Hematopoietic multipotent progenitor cell treated with erythropoietin and hydrocortisone succinate and interleukin-3 and kit ligand, for 8 days (in vitro differentiated cells): Measurements from ENCODE around the gene PPFIBP1.

Experiments
- DNase-seq: peaks from one replicate; pipeline ENCODE4 v3.0.0-alpha.2; 2015

The PPFIBP1 gene

DNA sequence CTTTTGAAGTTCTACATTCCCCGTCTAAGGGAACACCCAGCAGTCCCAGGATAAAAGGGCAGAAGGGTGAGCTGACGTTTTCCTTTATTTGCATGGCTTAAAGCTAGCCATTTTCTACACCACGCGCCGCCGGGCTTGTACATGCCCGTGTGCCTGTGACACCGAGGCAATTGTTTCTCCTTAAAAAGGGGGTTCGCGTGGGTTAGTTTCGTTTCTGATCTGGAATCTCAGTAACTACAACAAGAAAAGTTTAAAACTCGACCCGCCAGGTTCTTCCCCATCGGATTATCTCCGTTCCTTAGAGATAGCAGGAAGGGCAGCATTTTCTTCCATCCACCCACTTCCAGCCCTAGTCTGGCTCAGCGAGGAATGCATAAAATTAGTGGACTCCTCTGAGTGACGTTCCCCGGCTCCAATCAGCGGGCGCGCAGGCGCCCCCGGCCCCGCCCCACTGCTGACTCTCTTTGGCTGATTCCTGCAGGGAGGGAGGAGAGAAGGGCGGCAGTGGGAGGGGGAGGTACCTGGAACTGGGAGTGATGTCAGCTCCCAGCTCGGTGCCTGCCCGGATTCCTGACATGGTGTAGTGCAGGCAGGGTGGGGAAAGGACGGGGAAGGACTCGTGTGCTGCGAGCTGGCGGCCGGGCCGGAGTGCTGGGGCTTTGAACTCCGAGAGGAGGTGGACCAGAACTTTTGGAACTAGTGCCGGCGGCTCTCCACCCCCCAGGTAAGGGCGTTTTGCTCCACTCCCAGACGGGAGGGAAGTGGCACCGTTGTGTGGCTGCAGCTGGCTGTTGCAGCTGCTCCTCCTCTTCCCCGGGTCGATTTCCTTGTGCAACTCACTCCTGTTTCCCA lies at the start of gene PPFIBP1:
Gene PPFIBP1 (plus strand): TSS at position 565 of the 852 bp plus-strand sequence. CDS start 109,191 bp downstream, outside the sequence.
- peak; percentile 96 for DNase-seq

DNA sequence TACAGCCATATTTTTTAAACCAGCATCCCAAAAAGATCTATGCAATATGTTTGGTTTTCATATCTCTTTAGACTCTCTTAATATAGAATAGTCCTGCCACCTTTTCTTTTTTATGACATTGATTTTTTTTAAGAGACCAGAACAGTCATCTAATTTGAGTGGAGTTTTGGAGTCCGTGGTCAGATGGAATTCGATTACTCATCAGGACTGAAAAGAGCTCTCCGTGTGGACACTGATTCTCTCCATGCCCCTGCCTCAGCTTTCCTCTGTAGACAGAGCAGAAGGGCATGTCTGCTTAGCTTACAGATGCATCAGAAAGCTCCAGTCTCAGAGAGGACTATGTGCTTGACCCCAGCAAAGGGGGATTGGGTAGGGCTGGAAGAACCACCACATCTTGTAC lies 49.7 kb upstream of the PPFIBP1 start:
- no peak for DNase-seq

DNA sequence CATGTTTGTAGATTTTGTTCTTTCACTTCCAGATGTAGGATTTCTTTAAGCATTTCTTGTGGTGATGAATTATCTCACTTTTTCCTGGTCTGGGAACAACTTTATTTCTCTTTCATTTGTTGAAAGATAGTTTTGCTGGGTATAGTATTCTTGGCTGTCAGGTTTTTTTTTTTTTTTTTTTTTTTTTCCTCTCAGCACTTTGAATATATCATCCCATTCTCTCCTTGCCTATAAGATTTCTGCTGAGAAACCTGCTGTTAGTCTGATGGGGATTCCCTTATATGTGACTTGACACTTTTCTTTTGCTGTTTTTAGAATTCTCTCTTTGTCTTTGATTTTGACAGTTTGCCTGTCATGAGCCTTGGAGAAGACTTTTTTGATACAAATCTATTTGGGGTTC lies 47.0 kb upstream of the PPFIBP1 start:
- no peak for DNase-seq

DNA sequence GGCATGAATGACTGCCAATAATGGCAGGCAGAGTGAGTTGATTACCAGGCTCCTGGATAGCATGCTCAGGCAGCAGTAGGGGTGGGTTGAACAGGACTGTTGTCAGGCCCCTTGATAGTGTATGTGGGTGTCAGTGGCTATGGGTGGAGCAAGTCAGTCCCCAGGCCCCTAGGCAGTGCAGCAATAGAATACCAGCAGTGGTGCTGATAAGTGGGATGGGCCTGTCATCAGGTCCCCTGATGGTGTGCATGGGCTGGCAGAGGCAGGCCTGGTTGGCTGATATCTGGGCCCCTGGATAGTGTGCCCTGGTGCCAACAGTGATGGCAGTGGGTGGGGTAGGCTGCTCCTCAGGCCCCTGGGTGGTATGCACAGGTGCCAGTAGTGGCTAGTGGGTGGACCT lies 45.1 kb upstream of the PPFIBP1 start:
- DNase-seq = no peak

DNA sequence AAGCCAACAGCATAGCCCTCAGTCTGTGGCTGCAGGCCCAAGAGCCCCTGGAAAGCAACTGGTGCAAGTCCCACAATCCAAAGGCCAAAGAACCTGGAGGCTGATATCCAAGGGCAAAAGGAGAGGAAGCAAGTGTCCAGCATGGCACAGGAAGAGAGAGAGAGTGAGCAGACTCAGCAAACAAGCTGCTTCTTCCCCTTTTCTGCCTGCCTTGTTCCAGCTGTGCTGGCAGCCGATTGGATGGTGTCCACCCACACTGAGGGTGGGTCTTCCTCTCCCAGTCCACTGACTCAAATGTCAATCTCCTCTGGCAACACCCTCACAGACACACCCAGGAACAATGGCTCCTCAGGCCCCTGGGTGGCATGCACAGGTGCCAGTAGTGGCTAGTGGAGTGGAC lies 44.0 kb upstream of the PPFIBP1 start:
- no peak for DNase-seq

DNA sequence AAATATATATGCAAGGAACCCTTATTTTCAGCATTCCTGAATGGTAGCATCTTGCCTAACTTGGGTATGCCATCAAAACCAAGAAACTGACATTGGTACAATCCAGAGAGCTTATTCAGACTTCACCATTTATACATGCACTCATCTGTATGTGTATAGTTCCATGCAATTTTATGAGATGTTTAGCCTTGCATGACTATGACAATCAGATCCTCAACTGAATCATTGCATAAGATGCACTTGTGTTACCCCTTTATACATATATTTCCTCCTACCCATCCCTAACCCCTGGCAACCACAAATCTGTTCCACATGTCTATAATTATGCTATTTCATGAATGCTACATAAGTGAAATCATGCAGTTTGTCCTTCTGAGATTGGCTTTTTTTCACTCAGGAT lies 37.0 kb upstream of the PPFIBP1 start:
- DNase-seq = no peak

DNA sequence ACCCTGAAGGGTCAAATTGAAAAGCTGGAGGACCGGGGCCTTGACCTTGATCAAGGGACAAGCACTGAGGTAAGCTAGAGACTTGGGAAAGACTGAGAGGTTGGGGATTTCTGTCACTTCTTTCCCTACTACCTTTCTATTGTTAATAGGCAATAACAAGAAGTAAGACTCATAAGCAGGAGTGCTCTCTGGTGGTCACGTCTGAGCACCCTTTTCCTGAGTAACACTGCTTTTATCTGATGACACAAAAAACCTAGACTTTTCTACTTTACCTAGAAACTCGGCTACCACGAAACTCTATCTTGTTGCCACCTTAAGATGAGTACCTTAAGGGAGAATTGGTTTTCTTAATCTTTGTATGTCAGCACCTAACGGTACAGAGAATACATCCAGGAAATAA lies 35.5 kb upstream of the PPFIBP1 start:
- DNase-seq = peak; percentile 6

DNA sequence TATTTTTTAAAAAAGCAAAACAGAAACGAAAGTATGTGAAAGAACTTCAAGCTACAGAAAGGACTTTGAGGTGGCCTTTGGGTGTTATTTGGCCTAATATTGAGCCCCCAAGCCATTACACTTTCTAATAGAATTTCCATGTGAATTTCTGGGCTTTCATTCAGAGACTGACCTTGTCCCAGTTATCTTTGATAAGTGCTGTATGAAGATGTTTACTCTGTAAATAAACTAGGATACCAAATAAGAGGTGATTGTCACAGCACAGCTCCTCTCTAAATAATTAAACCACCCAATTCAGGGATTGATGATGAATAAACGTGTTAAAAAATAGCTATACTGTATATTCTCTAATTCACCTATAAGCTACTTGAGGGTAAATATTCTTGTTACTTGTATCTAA lies 32.8 kb upstream of the PPFIBP1 start:
- DNase-seq = no peak

DNA sequence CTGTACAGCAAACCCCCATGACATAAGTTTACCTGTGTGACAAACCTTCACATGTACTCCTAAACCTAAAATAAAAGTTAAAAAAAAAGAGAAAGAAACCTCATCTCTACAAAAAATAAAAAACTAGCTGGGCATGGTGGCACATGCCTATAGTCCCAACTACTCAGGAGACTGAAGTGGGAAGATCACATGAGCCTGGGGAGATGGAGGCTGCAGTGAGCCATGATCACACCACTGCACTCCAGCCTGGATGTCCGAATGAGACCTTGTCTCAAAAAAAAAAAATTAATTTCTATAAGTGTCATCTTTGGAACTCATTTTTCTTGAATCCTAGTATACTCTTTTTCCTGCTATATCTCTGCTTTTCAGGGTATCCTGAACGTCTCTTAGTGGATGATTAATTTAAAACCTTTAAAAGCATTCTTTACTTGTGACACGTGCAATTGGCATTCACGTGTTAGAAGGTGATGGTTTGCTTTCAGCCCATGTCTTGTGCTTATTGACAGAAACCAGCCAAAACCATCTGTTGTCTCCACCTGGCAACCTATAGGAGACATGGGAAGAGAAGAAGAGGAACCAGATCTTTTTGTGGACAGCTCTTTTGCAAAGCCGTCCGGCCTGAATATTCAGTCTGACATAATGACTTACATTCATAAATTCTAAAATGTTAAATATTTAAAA lies 30.6 kb upstream of the PPFIBP1 start:
- DNase-seq = no peak

DNA sequence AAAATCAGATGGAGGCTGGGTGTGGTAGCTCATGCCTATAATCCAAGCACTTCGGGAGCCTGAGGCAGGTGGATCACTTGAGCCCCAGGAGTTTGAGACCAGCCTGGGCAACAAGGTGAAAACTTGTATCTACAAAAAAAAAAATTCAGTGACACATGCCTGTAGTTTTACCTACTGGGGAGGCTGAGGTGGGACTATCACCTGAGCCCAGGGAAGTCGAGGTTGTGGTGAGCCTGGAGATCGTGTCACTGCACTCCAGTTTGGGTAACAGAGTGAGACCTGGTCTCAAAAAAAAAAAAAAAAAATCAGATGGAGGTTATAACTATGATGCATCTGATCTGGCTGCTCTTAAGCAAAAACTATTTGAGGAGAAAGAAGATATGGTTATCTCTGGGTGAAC lies 26.6 kb upstream of the PPFIBP1 start:
- DNase-seq = no peak

DNA sequence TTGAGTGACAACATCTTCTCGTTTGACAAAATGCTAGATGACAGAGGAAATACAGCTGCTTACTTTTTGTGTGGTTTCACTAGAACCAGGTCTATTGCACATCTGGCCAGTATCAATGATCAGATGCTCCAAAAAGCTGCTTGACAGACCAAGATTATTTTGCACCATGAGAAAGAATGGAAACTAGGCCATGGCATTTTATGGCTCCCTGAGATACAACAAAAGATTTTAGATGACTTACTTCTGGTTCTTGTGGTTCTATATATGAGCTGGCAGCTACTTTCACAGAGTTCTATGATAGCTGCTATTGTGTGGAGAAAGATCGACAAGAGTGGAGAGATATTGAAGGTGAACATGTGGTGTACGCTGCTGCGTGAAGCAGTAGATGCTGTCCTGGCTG lies 25.9 kb upstream of the PPFIBP1 start:
- DNase-seq = no peak

DNA sequence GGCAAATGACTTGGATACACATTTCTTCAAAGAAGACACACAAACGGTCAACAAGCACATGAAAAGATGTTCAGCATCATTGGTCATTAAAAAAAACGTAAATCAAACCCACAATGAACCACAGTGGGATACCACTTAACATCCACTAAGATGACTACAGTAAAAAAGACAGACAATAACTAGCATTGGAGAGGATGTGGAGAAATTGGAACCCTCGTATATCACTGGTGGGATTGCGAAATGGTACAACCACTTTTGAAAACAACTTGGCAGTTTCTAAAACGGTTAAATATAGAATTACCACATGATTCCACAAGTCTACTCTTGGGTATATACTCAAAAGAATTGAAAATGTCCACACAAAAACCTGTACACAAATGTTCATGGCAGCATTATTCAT lies 25.2 kb upstream of the PPFIBP1 start:
- no peak for DNase-seq

DNA sequence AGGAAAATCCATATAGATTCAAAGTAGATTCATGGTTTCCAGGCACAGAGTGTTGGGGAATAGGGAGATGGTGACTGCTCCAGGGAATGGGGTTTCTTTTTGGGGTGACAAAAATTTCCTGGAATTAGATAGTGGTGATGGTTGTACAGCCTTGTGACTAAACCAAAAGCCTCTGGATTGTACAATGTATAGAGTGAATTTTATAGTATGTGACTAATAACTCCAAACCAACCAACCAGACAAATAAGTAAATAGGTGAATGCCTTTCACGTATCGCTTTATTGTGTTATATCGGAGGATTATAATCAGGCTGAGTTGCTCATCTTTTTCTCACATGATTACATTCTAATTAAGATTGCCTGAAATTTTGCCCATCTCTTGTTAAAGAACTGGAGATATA lies 24.6 kb upstream of the PPFIBP1 start:
- no peak for DNase-seq

DNA sequence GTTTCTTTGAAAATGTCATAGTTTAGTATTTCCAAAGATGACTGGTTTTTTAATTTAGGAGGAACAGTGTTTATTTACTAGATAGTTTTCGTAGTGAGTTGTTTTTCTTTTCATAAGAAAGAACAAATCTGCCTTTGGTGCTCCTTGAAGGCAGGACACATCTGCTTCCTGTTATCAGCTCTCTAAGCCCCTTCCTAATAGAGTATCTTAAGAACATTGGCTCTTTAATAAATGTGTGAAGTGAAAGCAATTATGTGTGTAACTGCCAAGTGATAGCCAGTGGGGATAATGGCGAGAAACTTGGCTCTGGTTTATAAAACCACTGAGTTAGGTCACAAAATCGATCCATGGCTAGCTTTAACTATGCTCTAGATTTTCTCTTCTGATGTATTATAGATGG lies 23.5 kb upstream of the PPFIBP1 start:
- no peak for DNase-seq

DNA sequence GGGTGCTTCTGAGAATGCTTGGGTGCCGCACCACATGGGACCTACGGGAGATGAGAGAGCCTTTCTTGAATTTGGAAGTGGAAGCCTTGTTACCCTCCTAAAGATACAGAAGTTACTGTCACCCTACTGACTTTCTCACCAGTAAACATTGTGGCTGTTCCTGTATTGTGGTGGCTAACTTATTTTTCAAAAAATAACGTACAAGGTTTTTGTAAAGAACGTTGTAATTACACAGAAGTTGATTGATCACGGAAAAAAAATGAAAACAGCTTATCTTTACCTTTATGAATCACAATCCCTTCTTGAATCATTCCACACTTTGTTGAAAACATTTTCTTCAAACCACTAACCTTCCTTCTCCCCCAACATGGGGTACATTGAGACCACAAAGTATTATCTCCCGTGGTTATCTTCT lies 22.0 kb upstream of the PPFIBP1 start:
- DNase-seq = no peak

DNA sequence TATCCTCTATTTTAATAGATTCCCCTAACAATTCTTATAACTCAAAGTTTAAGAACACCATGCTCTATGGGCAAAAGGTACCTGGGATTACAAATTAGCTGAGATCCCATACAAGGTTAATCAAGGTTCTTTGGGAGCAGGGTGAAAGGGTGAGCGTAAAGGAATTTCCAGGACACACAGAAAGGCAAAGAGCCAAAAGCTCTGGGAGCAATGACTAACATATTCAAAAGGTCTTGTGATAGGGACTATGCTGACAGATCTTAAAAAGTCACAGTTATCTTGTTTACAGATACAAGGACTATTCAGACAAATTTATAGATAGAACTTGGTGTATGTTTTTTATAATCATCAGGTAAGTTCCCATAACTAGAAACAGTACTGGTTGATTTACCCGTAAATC lies 19.5 kb upstream of the PPFIBP1 start:
- DNase-seq = no peak

DNA sequence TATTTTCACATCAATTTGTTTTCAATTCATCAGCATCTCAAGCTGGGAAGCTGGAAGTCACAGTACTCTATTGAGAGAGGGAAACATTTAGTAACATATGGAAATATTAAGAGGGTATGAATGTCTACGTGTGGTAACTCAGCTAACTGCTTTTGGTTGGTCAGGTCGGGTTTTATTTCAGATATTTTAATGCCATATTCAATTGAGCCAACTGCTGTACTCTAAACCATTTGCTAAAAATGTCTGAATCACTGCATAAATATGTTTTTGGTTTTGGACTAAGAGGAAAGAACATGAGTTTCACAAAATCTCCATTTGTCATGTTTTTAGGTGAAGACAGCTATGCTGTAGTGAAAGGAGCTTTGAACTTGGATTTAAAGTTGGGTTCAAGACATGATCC lies 18.9 kb upstream of the PPFIBP1 start:
- no peak for DNase-seq

DNA sequence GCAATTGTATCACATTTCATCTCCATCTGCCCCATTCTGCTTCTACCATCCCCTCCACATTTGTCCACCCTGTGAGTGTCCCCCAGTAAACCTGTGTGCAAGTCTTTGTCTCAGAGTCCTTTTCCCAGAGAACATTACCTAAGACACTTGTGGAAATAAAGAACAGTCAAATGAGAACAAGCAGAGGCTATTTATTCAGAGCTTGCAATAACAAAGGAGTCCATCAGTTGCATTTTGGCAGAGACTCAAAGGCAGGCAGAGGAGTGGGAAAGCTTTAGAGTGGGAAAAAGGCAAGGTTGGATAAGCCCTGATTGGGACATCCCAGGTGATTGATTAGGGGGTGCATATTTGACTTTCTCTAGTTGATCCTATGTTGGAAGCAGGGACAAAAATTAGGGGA lies 18.2 kb upstream of the PPFIBP1 start:
- DNase-seq = no peak

DNA sequence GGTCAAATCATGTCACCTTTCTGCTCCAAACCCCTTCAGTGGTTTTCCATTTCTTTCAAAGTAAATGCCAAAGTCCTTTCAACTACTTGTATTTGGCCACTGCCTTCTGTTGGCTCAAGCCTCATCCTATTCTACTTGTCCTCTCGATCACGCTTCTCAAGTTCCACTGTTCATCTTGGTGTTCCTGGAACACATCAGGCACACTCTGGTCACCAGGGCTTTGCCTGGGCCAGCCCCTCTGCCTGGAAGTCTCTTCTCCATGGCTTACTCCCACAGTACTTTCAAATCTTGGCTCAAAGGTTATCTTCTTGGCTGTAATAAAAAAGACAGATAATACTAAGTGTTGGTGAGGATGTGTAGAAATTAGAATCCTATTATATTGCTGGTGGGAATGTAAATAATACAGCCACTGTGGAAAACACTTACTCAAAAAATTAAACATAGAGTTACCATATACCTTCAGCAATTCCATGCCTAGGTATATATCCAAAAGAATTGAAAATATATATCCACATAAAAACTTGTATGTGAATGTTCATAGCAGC lies 17.3 kb upstream of the PPFIBP1 start:
- no peak for DNase-seq

DNA sequence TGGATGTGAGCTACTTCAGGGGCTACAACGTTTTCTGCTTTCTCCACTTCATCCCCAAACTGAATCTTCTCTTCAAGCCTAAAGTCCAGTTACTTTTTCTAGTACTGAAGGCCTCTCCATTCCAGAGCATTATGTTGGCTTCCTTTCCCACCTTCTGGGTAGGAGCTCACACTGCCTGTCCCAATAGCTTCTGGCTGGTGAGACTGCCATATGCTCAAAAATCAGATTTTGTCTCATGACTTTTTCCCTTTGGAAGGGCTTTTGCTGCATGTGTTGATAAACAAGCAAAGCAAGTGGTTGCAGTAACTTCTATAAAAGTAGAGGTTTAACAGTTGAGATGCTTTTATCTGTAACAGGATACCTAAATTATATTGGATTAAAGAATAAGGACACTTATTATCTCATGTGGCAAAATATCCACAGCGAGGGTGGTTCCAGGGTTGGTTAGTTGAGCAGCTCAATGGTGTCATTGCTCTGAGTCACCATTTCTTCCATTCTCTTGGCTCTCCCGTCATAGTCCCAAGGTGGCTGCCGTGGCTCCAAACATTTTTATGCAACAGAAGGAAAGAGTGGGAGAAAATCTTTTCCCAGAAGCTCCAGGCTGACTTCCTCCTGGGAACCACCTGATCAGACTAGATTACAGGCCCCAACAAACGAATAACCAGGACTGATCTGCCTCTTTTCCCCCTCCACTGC lies 15.1 kb upstream of the PPFIBP1 start:
- DNase-seq = no peak

DNA sequence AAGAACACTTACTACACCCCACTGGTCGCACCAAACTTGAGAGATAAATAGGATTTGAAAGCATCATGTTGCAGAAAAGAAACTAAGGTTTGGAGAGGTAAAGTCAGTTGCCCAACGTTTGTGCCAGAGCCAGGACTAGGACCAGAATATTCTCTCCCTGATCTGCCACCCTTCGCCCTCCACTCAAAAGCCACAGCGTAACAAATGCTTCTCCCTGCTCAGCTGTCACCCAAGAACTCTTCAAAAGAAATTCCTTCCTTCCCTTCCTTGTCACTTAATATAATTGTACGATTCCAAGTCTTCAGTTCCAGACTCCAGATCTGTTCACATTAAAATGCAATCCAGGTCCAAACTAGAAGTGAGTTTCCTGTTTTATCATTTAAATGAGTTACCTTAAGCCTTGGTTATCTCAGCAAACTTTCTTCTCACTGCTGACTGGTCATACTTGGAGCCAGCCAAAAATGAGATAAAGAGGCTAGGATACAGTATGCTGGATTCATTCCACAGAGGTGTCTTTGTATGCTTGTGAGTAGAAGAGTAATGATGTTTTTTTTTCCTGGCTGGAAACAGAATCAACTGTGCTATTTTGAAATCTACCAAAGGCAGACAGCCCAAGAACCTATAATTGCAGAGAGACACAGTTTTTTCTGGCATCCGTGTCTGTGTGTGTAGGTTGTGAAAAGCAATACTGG lies 12.8 kb upstream of the PPFIBP1 start:
- no peak for DNase-seq

DNA sequence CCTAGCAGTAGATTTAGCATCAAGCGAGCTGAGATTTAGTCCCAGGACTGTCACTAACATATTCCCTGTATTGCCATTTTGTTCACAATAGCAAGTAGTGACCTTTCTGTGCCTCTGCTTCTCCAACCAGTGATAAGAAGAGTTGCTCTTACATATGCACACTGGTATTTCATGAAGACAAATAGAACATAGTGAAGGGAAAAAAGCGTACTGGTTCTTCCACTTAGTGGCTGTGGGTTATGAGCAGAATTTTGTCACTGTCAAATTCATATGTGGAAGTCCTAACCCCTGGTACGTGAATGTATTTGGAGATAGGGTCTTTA lies 12.3 kb upstream of the PPFIBP1 start:
- no peak for DNase-seq

DNA sequence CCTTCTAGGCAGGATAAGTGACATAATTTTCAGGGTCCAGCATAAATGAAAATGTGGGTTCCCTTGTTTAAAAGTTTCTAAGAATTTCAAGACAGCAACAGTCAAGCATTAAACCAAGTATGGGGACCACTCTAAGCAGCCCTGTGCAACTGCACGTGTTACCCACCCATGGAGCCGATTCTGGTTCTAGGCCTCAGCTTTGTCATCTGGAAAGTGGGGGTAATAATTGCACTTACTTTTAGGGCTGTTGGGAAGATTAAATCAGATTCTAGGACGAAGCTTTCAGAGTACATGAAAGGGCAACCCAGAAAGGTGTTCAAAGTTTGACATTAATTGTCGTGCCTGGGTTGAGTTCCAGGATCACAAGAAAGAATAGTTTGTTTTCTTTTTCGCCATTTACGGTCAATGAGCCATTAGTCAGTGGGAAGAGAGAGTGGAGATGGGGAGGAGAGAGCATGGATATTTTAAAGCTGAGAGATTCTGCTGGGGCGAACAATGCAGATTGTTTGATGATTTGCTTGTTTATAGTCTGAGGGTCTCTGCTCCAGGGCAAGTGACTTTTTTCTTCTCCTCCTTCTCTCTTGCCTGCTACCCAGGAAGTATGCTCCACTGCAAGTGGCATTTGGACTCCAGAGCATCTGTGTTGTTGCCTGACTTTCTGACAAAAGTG lies 10.7 kb upstream of the PPFIBP1 start:
- DNase-seq = no peak
